ENCODE data around the gene CERK. TPM values are rescaled to one million over a fixed set of nuclear protein-coding genes. Genes with fewer than 3 reads are reported as not detected.
A peak's percentile ranks its signal among the peaks of the same experiment; 100 is the strongest.

CERK gene
- total and polyA plus RNA-seq, 2 of the 8 experiments (the other 6 are each of a cell fraction or from before 2014, with no cell fraction given), result 26.6 to 59.0 TPM

- WGBS, 2 experiments (ENCODE audit: extremely low coverage in 1 of 2, insufficient coverage in 1 of 2, insufficient read length in 1 of 2, insufficient replicate concordance in 2 of 2, low coverage in 1 of 2, low lambda C conversion rate in 2 of 2, missing lambda C conversion rate in 1 of 2), result 96% methylated on average over 10 of the region's 10 CpGs; no CpG with 5 or more reads in 1 of the 2 experiments
- H2BK20ac ChIP-seq (ENCODE audit: low read length), result no peak overlapping the region
- no peak overlapping the region for H3K14ac ChIP-seq (ENCODE audit: insufficient read length)
- no peaks in the 10 kb centered on the region for H3K9me3 ChIP-seq (ENCODE audit: insufficient read depth in 2 of 2, low read depth in 1 of 2, low read length in 1 of 2)
- H3K4me1 ChIP-seq (replicated peaks in 1 of 4; ENCODE audit: control insufficient read depth in 3 of 4, insufficient read depth in 4 of 4, low read length in 3 of 4), result no peaks in the 10 kb centered on the region; a peak in 1 of 7 replicates
- no peak overlapping the region; the same call in 1 of the 2 replicates for H2BK5ac ChIP-seq (ENCODE audit: low read depth, low read length)
- H3K4me3 ChIP-seq (ENCODE audit: extremely low read depth in 1 of 4, insufficient read depth in 2 of 4, low read depth in 3 of 4, low read length in 4 of 4), result no peak overlapping the region
- POLR2A ChIA-PET (ENCODE audit: partially characterized antibody), result no interaction called here
- H4K91ac ChIP-seq (replicated peaks; ENCODE audit: insufficient read length, low read length), result no peak overlapping the region
- H4K8ac ChIP-seq (ENCODE audit: extremely low read depth, insufficient read depth, low read length), result peak overlapping the region; percentile 51; the same call in 1 of the 2 replicates
- H2AFZ ChIP-seq (ENCODE audit: low read length), result no peak overlapping the region
- no peak overlapping the region for H3K9ac ChIP-seq (replicated peaks in 1 of 4; ENCODE audit: extremely low read depth in 1 of 4, low read depth in 3 of 4, low read length in 3 of 4)
- no peaks in the 10 kb centered on the region for H3K79me2 ChIP-seq (ENCODE audit: control insufficient read depth in 1 of 2, insufficient read depth in 2 of 2, low read length in 2 of 2)
- no peak overlapping the region for H3K4ac ChIP-seq (replicated peaks; ENCODE audit: insufficient read length, low read depth, low read length)
- H3K4me2 ChIP-seq (ENCODE audit: insufficient read depth in 1 of 2, low read depth in 2 of 2, low read length in 2 of 2), result no peak overlapping the region
- no peak overlapping the region for H2BK15ac ChIP-seq (ENCODE audit: low read length)
- H3K27me3 ChIP-seq (replicated peaks in 1 of 4; ENCODE audit: control insufficient read depth in 3 of 4, extremely low read depth in 1 of 4, insufficient read depth in 3 of 4, low read length in 3 of 4), result no peaks in the 10 kb centered on the region
- CTCF ChIA-PET (ENCODE audit: partially characterized antibody), result no interaction called here
- no peak overlapping the region for H3K23ac ChIP-seq (ENCODE audit: insufficient read length)
- no peak overlapping the region for H2AK5ac ChIP-seq (ENCODE audit: low read depth, low read length)
- no peak overlapping the region for H4K5ac ChIP-seq (ENCODE audit: insufficient read length, low read depth, low read length)
- H4K20me1 ChIP-seq (replicated peaks in 1 of 2; ENCODE audit: control insufficient read depth in 1 of 2, insufficient read depth in 2 of 2, low read length in 2 of 2), result peaks cover 0 to 4% of the 10 kb centered on the region in 2 experiments
- FAIRE-seq, result no peak
- H3K56ac ChIP-seq (replicated peaks; ENCODE audit: insufficient read length, low read depth, low read length), result no peak overlapping the region
- H3K36me3 ChIP-seq (ENCODE audit: control insufficient read depth in 2 of 4, insufficient read depth in 4 of 4, low read length in 3 of 4), result no peaks in the 10 kb centered on the region
- no peak for DNase-seq (ENCODE audit: low read depth in 1 of 2, low spot score in 2 of 2)
- H3K18ac ChIP-seq (ENCODE audit: extremely low read depth, low read length), result no peak overlapping the region
- no peak overlapping the region for H3K27ac ChIP-seq (ENCODE audit: low read depth, low read length)
- no peak overlapping the region for H2BK120ac ChIP-seq (replicated peaks; ENCODE audit: low read depth, low read length)
- no peak overlapping the region for H2BK12ac ChIP-seq (ENCODE audit: low read depth, low read length)
- H3K23me2 ChIP-seq (ENCODE audit: low read depth, low read length), result no peaks in the 10 kb centered on the region
- H3K79me1 ChIP-seq (ENCODE audit: low read depth, low read length), result no peaks in the 10 kb centered on the region
- no peak for TF ChIP-seq CBX8 (IDR thresholded peaks at IDR 0.05; ENCODE audit: borderline replicate concordance, low read depth, low read length)
- no peak for TF ChIP-seq HDAC2 (IDR thresholded peaks at IDR 0.05; ENCODE audit: borderline replicate concordance in 1 of 2, low read depth in 2 of 2, low read length in 2 of 2)
- no peak for TF ChIP-seq POU5F1 (IDR thresholded peaks at IDR 0.05; ENCODE audit: low read depth, low read length)
- TF ChIP-seq NRF1 (IDR thresholded peaks at IDR 0.05; ENCODE audit: low read depth, low read length), result no peak
- TF ChIP-seq RBBP5 (IDR thresholded peaks at IDR 0.05; ENCODE audit: borderline replicate concordance, low read depth, low read length), result no peak
- TF ChIP-seq JUN (IDR thresholded peaks at IDR 0.05; ENCODE audit: low read depth, low read length), result no peak
- TF ChIP-seq RXRA (IDR thresholded peaks at IDR 0.05; ENCODE audit: insufficient read depth, low read depth, low read length), result no peak
- TF ChIP-seq, protein P1, sequence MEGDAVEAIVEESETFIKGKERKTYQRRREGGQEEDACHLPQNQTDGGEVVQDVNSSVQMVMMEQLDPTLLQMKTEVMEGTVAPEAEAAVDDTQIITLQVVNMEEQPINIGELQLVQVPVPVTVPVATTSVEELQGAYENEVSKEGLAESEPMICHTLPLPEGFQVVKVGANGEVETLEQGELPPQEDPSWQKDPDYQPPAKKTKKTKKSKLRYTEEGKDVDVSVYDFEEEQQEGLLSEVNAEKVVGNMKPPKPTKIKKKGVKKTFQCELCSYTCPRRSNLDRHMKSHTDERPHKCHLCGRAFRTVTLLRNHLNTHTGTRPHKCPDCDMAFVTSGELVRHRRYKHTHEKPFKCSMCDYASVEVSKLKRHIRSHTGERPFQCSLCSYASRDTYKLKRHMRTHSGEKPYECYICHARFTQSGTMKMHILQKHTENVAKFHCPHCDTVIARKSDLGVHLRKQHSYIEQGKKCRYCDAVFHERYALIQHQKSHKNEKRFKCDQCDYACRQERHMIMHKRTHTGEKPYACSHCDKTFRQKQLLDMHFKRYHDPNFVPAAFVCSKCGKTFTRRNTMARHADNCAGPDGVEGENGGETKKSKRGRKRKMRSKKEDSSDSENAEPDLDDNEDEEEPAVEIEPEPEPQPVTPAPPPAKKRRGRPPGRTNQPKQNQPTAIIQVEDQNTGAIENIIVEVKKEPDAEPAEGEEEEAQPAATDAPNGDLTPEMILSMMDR (IDR thresholded peaks at IDR 0.05; ENCODE audit: control extremely low read depth in 1 of 3, insufficient read depth in 1 of 3, low read depth in 1 of 3, low read length in 3 of 3), result no peak
- TF ChIP-seq CHD2 (IDR thresholded peaks at IDR 0.05; ENCODE audit: low read length), result no peak
- no peak for TF ChIP-seq ASH2L (IDR thresholded peaks at IDR 0.05; ENCODE audit: low read length)
- no peak for TF ChIP-seq SIX5 (IDR thresholded peaks at IDR 0.05; ENCODE audit: low read depth, low read length)
Measured at GRCh38 chr22:46667245-46667623, 70.8 kb downstream of the CERK start.

Data from H1 (cell line).